GM18909 (cell line): ENCODE results near the gene SRCAP.

Experiments
- ATAC-seq: cut with Tn5 transposase; IDR thresholded peaks from one replicate; pipeline ENCODE4 v1.9.1; 2021; ENCODE audit warnings: mild to moderate bottlenecking; ENCODE audit not compliant: unreplicated experiment, poor library complexity

The SRCAP gene

GRCh38 chr16:30728321-30728720 is 29.4 kb downstream of the SRCAP start:
- no peak for ATAC-seq

GRCh38 chr16:30728899-30729672 is 30.1 kb downstream of the SRCAP start:
- ATAC-seq = no peak

GRCh38 chr16:30731411-30731810 is 32.4 kb downstream of the SRCAP start:
- ATAC-seq = no peak

GRCh38 chr16:30736995-30737793 is 38.2 kb downstream of the SRCAP start:
- no peak for ATAC-seq

- no peak for ATAC-seq
These were observed 39.0 kb downstream of the SRCAP start for GRCh38 chr16:30737794-30738648.

GRCh38 chr16:30738984-30739951 is 40.3 kb downstream of the SRCAP start:
- no peak for ATAC-seq

- no peak for ATAC-seq
These were observed 41.6 kb downstream of the SRCAP start for GRCh38 chr16:30740364-30741251.

GRCh38 chr16:30741461-30741914 is 42.5 kb downstream of the SRCAP start:
- ATAC-seq = no peak

- no peak for ATAC-seq
These were observed 44.7 kb downstream of the SRCAP start for GRCh38 chr16:30743716-30744115.

- no peak for ATAC-seq
These were observed 45.2 kb downstream of the SRCAP start for GRCh38 chr16:30744183-30744582.

GRCh38 chr16:30745082-30745481 is 46.1 kb downstream of the SRCAP start:
- ATAC-seq = no peak

- ATAC-seq = no peak
These were observed 47.7 kb downstream of the SRCAP start for GRCh38 chr16:30746638-30747175.

GRCh38 chr16:30747331-30747730 is 48.4 kb downstream of the SRCAP start:
- no peak for ATAC-seq

- peak; percentile 96 for ATAC-seq
These were observed 49.0 kb downstream of the SRCAP start, which contains the start of gene PHKG2 for GRCh38 chr16:30747799-30748633. TSS of gene PHKG2 (plus strand) at chr16:30748425. CDS start at chr16:30748821, 396 bp downstream.

- peak; percentile 4 for ATAC-seq
These were observed 49.9 kb downstream of the SRCAP start for GRCh38 chr16:30748634-30749445.

- ATAC-seq = no peak
These were observed 51.2 kb downstream of the SRCAP start for GRCh38 chr16:30750201-30750600.
